Kidney (tissue), 22 donors: ENCODE results near the gene AIMP1. TPM values are rescaled to one million over a fixed set of nuclear protein-coding genes. Genes with fewer than 3 reads are reported as not detected.

Experiments
- DNase-seq, 5 donors: peaks; one replicate each; pipeline ENCODE4 v3.0.0-alpha.2; 2013 to 2020
- FAIRE-seq: peaks from 2 replicates; lab custom pipeline; 2012; peaks lifted over from hg19 to GRCh38; lab: Jason Lieb, UNC
- H3K27ac ChIP-seq, 2 donors: one replicate each; pipeline ENCODE4 v1.7.0; 2013; ENCODE audit warnings: low read depth in 2 of 2, low read length in 2 of 2, inconsistent platforms in 1 of 2
- H3K27me3 ChIP-seq: one replicate; pipeline ENCODE4 v1.7.1; 2013; ENCODE audit warnings: low read length, inconsistent platforms; ENCODE audit not compliant: control insufficient read depth, insufficient read depth
- H3K36me3 ChIP-seq, 3 donors: one replicate each; pipeline versions ENCODE4 v1.7.0 to v1.7.1; 2013; ENCODE audit warnings: low read length in 3 of 3, control low read depth in 1 of 3, inconsistent platforms in 1 of 3; ENCODE audit not compliant: insufficient read depth in 3 of 3, control insufficient read depth in 2 of 3
- H3K4me1 ChIP-seq, 3 donors: one replicate each; pipeline versions ENCODE4 v1.7.0 to v1.7.1; 2013; ENCODE audit warnings: low read length in 3 of 3, inconsistent platforms in 1 of 3, low read depth in 1 of 3; ENCODE audit not compliant: control insufficient read depth in 2 of 3, insufficient read depth in 2 of 3
- H3K4me3 ChIP-seq, 3 donors: one replicate each; pipeline versions ENCODE4 v1.7.0 to v1.8.1; 2013; ENCODE audit warnings: low read length in 3 of 3, control low read depth in 1 of 3, inconsistent platforms in 1 of 3
- H3K9ac ChIP-seq, 3 donors: one replicate each; pipeline versions ENCODE4 v1.7.0 to v1.7.1; 2013; ENCODE audit warnings: low read length in 3 of 3, control low read depth in 1 of 3, inconsistent platforms in 1 of 3
- H3K9me3 ChIP-seq, 3 donors: one replicate each; pipeline versions ENCODE4 v1.7.0 to v1.7.1; 2013; ENCODE audit warnings: low read length in 3 of 3, control low read depth in 1 of 3, inconsistent platforms in 1 of 3; ENCODE audit not compliant: control insufficient read depth in 2 of 3, insufficient read depth in 1 of 3
- CTCF ChIP-seq: IDR thresholded peaks from 3 replicates; pipeline ENCODE4 v1.5.1; 2012; ENCODE audit warnings: mild to moderate bottlenecking, moderate library complexity, borderline replicate concordance; ENCODE audit not compliant: insufficient read depth; ENCODE audit errors: extremely low read depth
- intact Hi-C: fragments of 100-400 bp; cut with DNase I; formaldehyde crosslinking; loops from one replicate; pipeline ENCODE4 v1.11.1; 2022
- long read RNA-seq, 10 donors: library from polyadenylated mRNA in 1 of 10; unstranded in 1 of 10; transcript quantifications; one replicate each; pipeline ENCODE4 v2.0.0 and lab custom pipeline, GENCODE V29; 2021 to 2026
- polyA plus RNA-seq: library from polyadenylated mRNA; stranded (reverse); fragments of 350-450 nt; fragmentation: Illumina TruSeq; extraction: RNeasy Lipid Tissue Mini Kit (QIAGEN cat#74804); gene quantifications from one replicate; pipeline ENCODE4 v1.2.3, GENCODE V29; 2014; ENCODE audit warnings: low read depth, low replicate concordance; ENCODE audit not compliant: insufficient read depth
- total RNA-seq: library from RNA; stranded (reverse); fragmentation: NEBNext Ultra II Directional; extraction: Animal tissue kit (Norgen Biotek cat#: 25700); gene quantifications from one replicate; pipeline ENCODE4 v1.2.1, GENCODE V29; 2021
- donor health status: control.
- donor health status: control.
- donor health status: control.
- donor health status: control.
- donor health status: control.
- donor health status: DM: yes; HTN: yes; CAD: no.
- donor health status: Normal renal cell carcinoma (clear cell type).

Gene AIMP1
- total RNA-seq = 47.1 TPM
- 43.3 TPM for polyA plus RNA-seq
- long read RNA-seq, donor 1, transcript AIMP1-202 (7 exons, 2,586 nt) = major isoform, 6 of 29 reads
- long read RNA-seq, donor 1, partial matches to known transcripts = 23 of 29 reads
- long read RNA-seq, donor 1, other reads (novel, unspliced or antisense) = 0 of 29 reads
- long read RNA-seq, donor 2, transcript AIMP1-202 (7 exons, 2,586 nt) = major isoform, 17 of 37 reads
- long read RNA-seq, donor 2, partial matches to known transcripts = 19 of 37 reads
- long read RNA-seq, donor 2, other reads (novel, unspliced or antisense) = 0 of 37 reads
- long read RNA-seq, donor 3, transcript AIMP1-202 (7 exons, 2,586 nt) = major isoform, 15 of 59 reads
- long read RNA-seq, donor 3, partial matches to known transcripts = 43 of 59 reads
- long read RNA-seq, donor 3, other reads (novel, unspliced or antisense) = 0 of 59 reads
- long read RNA-seq, donor 4, transcript AIMP1-202 (7 exons, 2,586 nt) = major isoform, 8 of 19 reads
- long read RNA-seq, donor 4, partial matches to known transcripts = 10 of 19 reads
- long read RNA-seq, donor 4, other reads (novel, unspliced or antisense) = 0 of 19 reads
- long read RNA-seq, donor 5 = 0 reads
- long read RNA-seq, donor 6, transcript AIMP1-202 (7 exons, 2,586 nt) = major isoform, 22 of 70 reads
- long read RNA-seq, donor 6, partial matches to known transcripts = 48 of 70 reads
- long read RNA-seq, donor 6, other reads (novel, unspliced or antisense) = 0 of 70 reads
- long read RNA-seq, donor 7, transcript AIMP1-202 (7 exons, 2,586 nt) = major isoform, 9 of 27 reads
- long read RNA-seq, donor 7, partial matches to known transcripts = 12 of 27 reads
- long read RNA-seq, donor 7, other reads (novel, unspliced or antisense) = 5 of 27 reads
- long read RNA-seq, donor 8, transcript AIMP1-202 (7 exons, 2,586 nt) = major isoform, 8 of 29 reads
- long read RNA-seq, donor 8, partial matches to known transcripts = 21 of 29 reads
- long read RNA-seq, donor 8, other reads (novel, unspliced or antisense) = 0 of 29 reads
- long read RNA-seq, donor 9, transcript AIMP1-202 (7 exons, 2,586 nt) = major isoform, 5 of 18 reads
- long read RNA-seq, donor 9, partial matches to known transcripts = 13 of 18 reads
- long read RNA-seq, donor 9, other reads (novel, unspliced or antisense) = 0 of 18 reads
- long read RNA-seq, donor 10, transcript AIMP1-202 (7 exons, 2,586 nt) = major isoform, 11 of 36 reads
- long read RNA-seq, donor 10, partial matches to known transcripts = 25 of 36 reads
- long read RNA-seq, donor 10, other reads (novel, unspliced or antisense) = 0 of 36 reads

- peaks cover 0 to 16% (median 14%) of the 10 kb centered on the region in 3 donors for H3K4me1 ChIP-seq
- TF ChIP-seq CTCF = no peak
- no peak for FAIRE-seq
Observed at GRCh38 chr4:106315968-106316772, at the start of gene AIMP1, which contains the start of gene TBCK. Gene AIMP1, plus strand, starts transcription at chr4:106316550. Its CDS starts 8,460 bp downstream, at chr4:106325010. Gene TBCK, minus strand, starts transcription at chr4:106316209. Its CDS starts 7,249 bp downstream, at chr4:106308960.

GRCh38 chr4:106268786-106269185 is 47.6 kb upstream of the AIMP1 start:
- H3K4me3 ChIP-seq = no peak overlapping the region
- FAIRE-seq = no peak
- H3K27me3 ChIP-seq = no peaks in the 10 kb centered on the region
- no peak overlapping the region for H3K9ac ChIP-seq
- H3K4me1 ChIP-seq = peaks cover 0 to 8% (median 0%) of the 10 kb centered on the region in 3 donors
- H3K36me3 ChIP-seq = no peaks in the 10 kb centered on the region
- no peak for DNase-seq
- no peak overlapping the region for H3K27ac ChIP-seq
- intact Hi-C loops = no loop called here
- TF ChIP-seq CTCF = no peak
- no peaks in the 10 kb centered on the region for H3K9me3 ChIP-seq

More at GRCh38 chr4:106315968-106316772, at the start of gene AIMP1, which contains the start of gene TBCK:
- Histone ChIP-seq H3K27me3 (no peaks in the 10 kb centered on the region), H3K9ac (peak within 1 kb of the TSS; percentile 65 to 99 (median 93)), H3K27ac (peak within 1 kb of the TSS; percentile 96 to 97), H3K9me3 (no peaks in the 10 kb centered on the region), H3K36me3 (no peaks in the 10 kb centered on the region), H3K4me3 (peak within 1 kb of the TSS; percentile 91 to 99 (median 96))
- peak; percentile 94 to 98 (median 95) for DNase-seq
- intact Hi-C loops = no loop called here

GRCh38 chr4:106269711-106270110 is 46.6 kb upstream of the AIMP1 start:
- Histone ChIP-seq H3K27ac (no peak overlapping the region), H3K9me3 (no peaks in the 10 kb centered on the region), H3K4me1 (peaks cover 0 to 8% (median 0%) of the 10 kb centered on the region in 3 donors), H3K36me3 (no peaks in the 10 kb centered on the region), H3K9ac (no peak overlapping the region), H3K4me3 (no peak overlapping the region), H3K27me3 (no peaks in the 10 kb centered on the region)
- intact Hi-C loops = no loop called here
- FAIRE-seq (no peak), DNase-seq (no peak)
- TF ChIP-seq CTCF = no peak
